HG02943 (cell line): ENCODE results near the gene NDUFB8.

Source experiments
- ATAC-seq: cut with Tn5 transposase; IDR thresholded peaks from one replicate; pipeline ENCODE4 v1.9.1; 2021; ENCODE audit warnings: mild to moderate bottlenecking, low read depth, moderate library complexity; ENCODE audit not compliant: unreplicated experiment

Gene NDUFB8

DNA sequence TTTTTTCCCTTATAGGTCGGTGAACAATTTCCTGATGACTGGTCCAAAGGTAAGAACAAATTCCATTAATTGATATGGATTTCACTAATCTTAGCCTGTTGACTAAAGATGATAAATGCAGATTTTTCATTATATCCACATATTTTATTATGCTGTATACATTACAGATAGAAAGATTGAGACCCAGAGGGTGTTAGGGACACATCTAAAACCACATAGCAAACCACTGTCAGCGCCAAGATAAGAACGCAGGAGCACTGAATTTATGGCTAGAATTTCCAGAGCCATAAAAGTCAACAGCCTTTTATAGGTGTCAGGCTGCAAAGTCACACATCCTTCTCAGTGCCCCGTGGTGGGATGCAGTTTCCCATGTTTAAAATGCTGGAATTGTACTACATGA, 50.6 kb downstream of the NDUFB8 start:
- ATAC-seq, result no peak

DNA sequence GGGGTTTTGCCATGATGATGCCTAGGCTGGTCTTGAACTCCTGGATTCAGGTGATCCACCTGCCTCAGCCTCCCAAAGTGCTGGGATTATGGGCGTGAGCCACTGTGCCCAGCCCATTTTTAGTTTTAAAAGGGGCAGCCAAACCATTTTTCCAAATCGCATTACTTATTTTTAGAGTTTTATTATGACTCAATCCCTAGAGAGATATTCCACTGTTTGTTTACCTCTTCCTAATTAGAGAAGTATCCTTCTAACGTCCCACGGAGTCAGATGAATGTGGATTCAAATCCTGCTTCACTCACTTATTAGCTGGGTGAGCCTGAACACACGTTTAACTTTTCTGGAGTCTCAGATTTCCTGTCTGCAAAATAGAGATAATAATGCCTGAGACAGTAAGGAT, 51.7 kb downstream of the NDUFB8 start:
- ATAC-seq, result no peak
